HG03460 (cell line): Measurements from ENCODE around the gene TUBA3D.
"Not testable (repeated sequence)": the region's sequence is repeated elsewhere in the genome, so short reads cannot be mapped to it uniquely, and the experiment has no call there.

Source experiments
- ATAC-seq: cut with Tn5 transposase; IDR thresholded peaks from one replicate; pipeline ENCODE4 v1.9.1; 2021; ENCODE audit not compliant: unreplicated experiment

TUBA3D gene

GRCh38 chr2:131531547-131532185 is 55.7 kb downstream of the TUBA3D start:
- ATAC-seq, result not testable (repeated sequence)
